ENCODE measurements around the gene MYLK3. TPM values are rescaled to one million over a fixed set of nuclear protein-coding genes. Genes with fewer than 3 reads are reported as not detected.

The MYLK3 gene
- total RNA-seq, 1 donor from 2014 or later = 0.43 TPM

DNA sequence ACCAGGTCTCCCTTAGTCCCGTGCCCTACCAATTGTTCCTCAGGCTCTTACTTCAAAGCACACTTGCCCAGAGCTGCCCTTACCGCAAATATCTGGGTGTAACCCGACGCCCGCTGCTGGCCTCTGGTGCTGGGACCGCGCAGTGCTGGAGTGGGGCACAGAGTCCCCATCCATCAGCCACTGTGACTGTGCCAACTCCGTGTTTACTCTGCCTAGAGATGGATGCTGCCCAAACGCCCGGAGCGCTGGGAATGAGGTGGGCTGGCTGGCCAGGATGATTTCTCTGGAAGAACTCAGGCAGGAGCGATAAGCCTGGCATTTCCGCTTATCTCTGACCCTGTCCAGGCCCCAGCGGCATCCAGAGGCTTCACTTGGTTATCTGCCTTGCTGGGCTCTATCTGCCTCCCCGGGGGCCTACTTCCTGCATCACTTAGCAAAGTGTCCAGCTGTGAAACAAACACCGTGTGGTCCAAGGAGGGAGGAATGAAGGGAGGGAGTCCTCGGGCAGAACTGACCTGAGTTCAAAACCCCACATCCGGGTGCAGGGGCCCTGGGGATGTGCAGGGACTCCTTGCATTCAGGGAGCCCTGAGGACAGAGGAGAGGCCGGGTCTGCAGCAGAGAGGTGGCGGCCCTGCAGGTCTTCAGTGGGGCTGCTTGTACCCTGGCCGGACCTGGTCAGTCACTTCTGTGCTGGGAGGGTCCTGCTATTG lies 9.4 kb upstream of the MYLK3 start:
- peak; percentile 72 for ATAC-seq
- Histone ChIP-seq H3K36me3 (no peaks in the 10 kb centered on the region), H3K27ac (no peak overlapping the region), H3K4me3 (no peak overlapping the region), H3K9me3 (no peaks in the 10 kb centered on the region), H3K4me1 (no peaks in the 10 kb centered on the region), H3K27me3 (peaks cover 11% of the 10 kb centered on the region)
- TF ChIP-seq CTCF (IDR thresholded peaks at IDR 0.05) = no peak
- DNase-seq = no peak
- intact Hi-C loops (cut with DNase I) = no loop called here

DNA sequence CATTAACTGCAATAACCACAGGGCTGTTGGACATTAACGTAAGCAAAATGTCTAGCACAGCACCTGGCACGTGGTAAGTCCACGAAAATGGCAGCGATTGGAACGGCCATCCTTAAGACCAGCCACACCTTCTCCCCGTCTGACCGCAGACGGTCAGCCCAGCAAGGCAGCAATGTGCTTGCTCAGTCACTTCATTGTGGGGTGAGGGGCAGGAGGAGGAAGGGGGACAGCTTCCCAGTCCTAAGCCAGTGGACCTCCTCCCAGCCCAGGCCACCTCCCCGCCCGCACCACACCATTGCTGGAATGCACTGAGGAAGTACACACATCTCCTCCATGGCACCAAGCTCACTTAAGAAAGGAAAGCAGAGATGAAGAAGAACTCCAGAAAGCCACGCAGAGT lies 8.6 kb upstream of the MYLK3 start:
- intact Hi-C loops (cut with DNase I) = no loop called here
- DNase-seq = no peak
- no peak for ATAC-seq
- Histone ChIP-seq H3K27me3 (peaks cover 11% of the 10 kb centered on the region), H3K4me1 (no peaks in the 10 kb centered on the region), H3K4me3 (no peak overlapping the region), H3K27ac (no peak overlapping the region), H3K36me3 (no peaks in the 10 kb centered on the region), H3K9me3 (no peaks in the 10 kb centered on the region)
- no peak for TF ChIP-seq CTCF (IDR thresholded peaks at IDR 0.05)

GRCh38 chr16:46753015-46753414 lies 4.9 kb upstream of the MYLK3 start:
- ATAC-seq (no peak), DNase-seq (no peak)
- TF ChIP-seq CTCF (IDR thresholded peaks at IDR 0.05) = no peak
- intact Hi-C loops (cut with DNase I) = no loop called here
- H3K27me3 ChIP-seq = peaks cover 6% of the 10 kb centered on the region
- H3K27ac ChIP-seq = no peak overlapping the region
- H3K36me3 ChIP-seq = no peaks in the 10 kb centered on the region
- H3K9me3 ChIP-seq = no peaks in the 10 kb centered on the region
- H3K4me3 ChIP-seq = no peak overlapping the region
- H3K4me1 ChIP-seq = no peaks in the 10 kb centered on the region

- intact Hi-C loops (cut with DNase I) = no loop called here
- Histone ChIP-seq H3K36me3 (no peaks in the 10 kb centered on the region), H3K9me3 (no peaks in the 10 kb centered on the region), H3K4me3 (no peak overlapping the region), H3K27me3 (no peaks in the 10 kb centered on the region), H3K27ac (no peak overlapping the region), H3K4me1 (no peaks in the 10 kb centered on the region)
- ATAC-seq (no peak), DNase-seq (no peak)
- TF ChIP-seq CTCF (IDR thresholded peaks at IDR 0.05) = no peak
Observed at GRCh38 chr16:46751381-46751780, 3.2 kb upstream of the MYLK3 start.

- Histone ChIP-seq H3K27ac (no peak overlapping the region), H3K9me3 (no peaks in the 10 kb centered on the region), H3K4me1 (no peaks in the 10 kb centered on the region), H3K36me3 (no peaks in the 10 kb centered on the region), H3K4me3 (no peak overlapping the region), H3K27me3 (no peaks in the 10 kb centered on the region)
- DNase-seq (peak; percentile 45), ATAC-seq (peak; percentile 14)
- intact Hi-C loops (cut with DNase I) = no loop called here
- no peak for TF ChIP-seq CTCF (IDR thresholded peaks at IDR 0.05)
Observed at GRCh38 chr16:46748775-46749705, 896 bp upstream of the MYLK3 start.
